GM19240 (cell line): ENCODE results near the gene ZNF267.
"Not testable (repeated sequence)": the region's sequence is repeated elsewhere in the genome, so short reads cannot be mapped to it uniquely, and the experiment has no call there.

Source experiments
- DNase-seq: peaks from one replicate; pipeline ENCODE4 v3.0.0; 2011; ENCODE audit warnings: low spot score; ENCODE audit not compliant: insufficient read length

Gene ZNF267

GRCh38 chr16:31873556-31874365, at the start of gene ZNF267:
Gene ZNF267, plus strand, starts transcription at chr16:31873807. Its CDS starts 160 bp downstream, at chr16:31873967.
- DNase-seq, result no peak

- DNase-seq, result no peak
Observed at GRCh38 chr16:31833047-31833446, 40.6 kb upstream of the ZNF267 start.

GRCh38 chr16:31836396-31836795, 37.2 kb upstream of the ZNF267 start:
- DNase-seq, result not testable (repeated sequence)

- DNase-seq, result no peak
Observed at GRCh38 chr16:31842864-31843263, 30.7 kb upstream of the ZNF267 start.

GRCh38 chr16:31848572-31848971, 25.0 kb upstream of the ZNF267 start:
- DNase-seq, result not testable (repeated sequence)

- DNase-seq, result no peak
Observed at GRCh38 chr16:31853291-31853690, 20.3 kb upstream of the ZNF267 start.

- DNase-seq, result no peak
Observed at GRCh38 chr16:31860508-31860907, 13.1 kb upstream of the ZNF267 start.

- DNase-seq, result no peak
Observed at GRCh38 chr16:31861455-31861854, 12.2 kb upstream of the ZNF267 start.

GRCh38 chr16:31862761-31863160, 10.8 kb upstream of the ZNF267 start:
- no peak for DNase-seq

- no peak for DNase-seq
Observed at GRCh38 chr16:31868164-31868563, 5.4 kb upstream of the ZNF267 start.

- DNase-seq, result no peak
Observed at GRCh38 chr16:31868691-31869167, 4.9 kb upstream of the ZNF267 start.

- no peak for DNase-seq
Observed at GRCh38 chr16:31869511-31870201, 4.0 kb upstream of the ZNF267 start.

- no peak for DNase-seq
Observed at GRCh38 chr16:31870809-31871208, 2.8 kb upstream of the ZNF267 start.

GRCh38 chr16:31871510-31871909, 2.1 kb upstream of the ZNF267 start:
- no peak for DNase-seq

GRCh38 chr16:31872201-31872600, 1.4 kb upstream of the ZNF267 start:
- no peak for DNase-seq

GRCh38 chr16:31874366-31875111, 932 bp downstream of the ZNF267 start:
- no peak for DNase-seq

- DNase-seq, result no peak
Observed at GRCh38 chr16:31875112-31875803, 1.7 kb downstream of the ZNF267 start.

- DNase-seq, result no peak
Observed at GRCh38 chr16:31875928-31876547, 2.4 kb downstream of the ZNF267 start.

- no peak for DNase-seq
Observed at GRCh38 chr16:31876951-31877828, 3.6 kb downstream of the ZNF267 start.
